GM23248 (cell line): ENCODE data around the gene NKAIN2. TPM values are rescaled to one million over a fixed set of nuclear protein-coding genes. Genes with fewer than 3 reads are reported as not detected.
A peak's percentile ranks its signal among the peaks of the same experiment; 100 is the strongest.

ENCODE experiments used
- DNase-seq: peaks from one replicate; pipeline ENCODE4 v3.0.0-alpha.2; 2015
- H2AFZ ChIP-seq: fragments of 200-600 bp; sonication (generic); 2 replicates; pipeline ENCODE4 v1.6.1; 2016; ENCODE audit warnings: antibody characterized with exemption
- H3F3A ChIP-seq: fragments of 200-600 bp; sonication (generic); 2 replicates; pipeline ENCODE4 v1.6.1; 2016; ENCODE audit warnings: mild to moderate bottlenecking, antibody characterized with exemption, mixed run types; ENCODE audit not compliant: insufficient read depth
- H3K27ac ChIP-seq: fragments of 200-600 bp; sonication (generic); 2 replicates; pipeline ENCODE4 v1.5.1; 2016; ENCODE audit warnings: mild to moderate bottlenecking
- H3K27me3 ChIP-seq: fragments of 200-600 bp; sonication (generic); replicated peaks from 2 replicates; pipeline ENCODE4 v1.6.1; 2016; ENCODE audit warnings: mild to moderate bottlenecking; ENCODE audit not compliant: insufficient read depth
- H3K36me3 ChIP-seq: fragments of 200-600 bp; sonication (generic); 2 replicates; pipeline ENCODE4 v1.6.1; 2016; ENCODE audit warnings: low read depth, mild to moderate bottlenecking
- H3K4me1 ChIP-seq: fragments of 200-600 bp; sonication (generic); 2 replicates; pipeline ENCODE4 v1.6.1; 2016; ENCODE audit warnings: mild to moderate bottlenecking; ENCODE audit not compliant: insufficient read depth
- H3K4me2 ChIP-seq: fragments of 200-600 bp; sonication (generic); one replicate; pipeline ENCODE4 v1.6.1; 2016; ENCODE audit warnings: mild to moderate bottlenecking; ENCODE audit not compliant: unreplicated experiment
- H3K4me3 ChIP-seq: fragments of 200-600 bp; sonication (generic); 2 replicates; pipeline ENCODE4 v1.5.1; 2016; ENCODE audit warnings: mild to moderate bottlenecking
- H3K79me2 ChIP-seq: fragments of 200-600 bp; sonication (generic); 2 replicates; pipeline ENCODE4 v1.6.1; 2016; ENCODE audit warnings: mild to moderate bottlenecking; ENCODE audit not compliant: insufficient read depth
- H3K9ac ChIP-seq: fragments of 200-600 bp; sonication (generic); 2 replicates; pipeline ENCODE4 v1.6.1; 2016; ENCODE audit warnings: mild to moderate bottlenecking
- H3K9me2 ChIP-seq: fragments of 200-600 bp; sonication (generic); 2 replicates; pipeline ENCODE4 v1.6.1; 2016; ENCODE audit warnings: mixed run types, mild to moderate bottlenecking, moderate library complexity; ENCODE audit not compliant: insufficient read depth
- H3K9me3 ChIP-seq: fragments of 200-600 bp; sonication (generic); one replicate; pipeline ENCODE4 v1.6.1; 2017; ENCODE audit warnings: low read depth
- H4K20me1 ChIP-seq: fragments of 200-600 bp; sonication (generic); 2 replicates; pipeline ENCODE4 v1.6.0; 2016; ENCODE audit not compliant: insufficient read depth
- EZH2 ChIP-seq: fragments of 200-600 bp; sonication (generic); IDR thresholded peaks from 2 replicates; pipeline ENCODE4 v1.6.1; 2018; ENCODE audit warnings: antibody characterized with exemption, mild to moderate bottlenecking; ENCODE audit not compliant: insufficient read depth, poor library complexity, severe bottlenecking
- EZH2phosphoT487 ChIP-seq: fragments of 200-600 bp; sonication (generic); IDR thresholded peaks from 2 replicates; pipeline ENCODE4 v1.6.1; 2018; ENCODE audit warnings: antibody characterized with exemption, moderate library complexity, mild to moderate bottlenecking, low read depth; ENCODE audit not compliant: insufficient read depth
- WGBS, 2 experiments: methylation state at CpG; one replicate each; pipeline ENCODE4 v1.1.6; 2015 to 2017; ENCODE audit warnings: low lambda C conversion rate in 2 of 2, low coverage in 1 of 2; ENCODE audit errors: missing lambda C conversion rate in 2 of 2; 5-methylcytosine and 5-hydroxymethylcytosine counted together
- in situ Hi-C: fragments of 300-500 bp; cut with MboI; formaldehyde crosslinking; loops from 2 replicates; pipeline ENCODE4 v1.15.0; 2020
- polyA plus RNA-seq: library from polyadenylated mRNA; unstranded; fragments of >200 nt; fragmentation: Nextera tagmentation; extraction: Ambion mirVana; gene quantifications from 2 replicates; pipeline ENCODE4 v1.2.1, GENCODE V29; 2016
- total RNA-seq: library from RNA; depleted of rRNA; stranded (reverse); fragments of >200 nt; shearing (Covaris generic); gene quantifications from 2 replicates; pipeline ENCODE4 v1.2.3, GENCODE V29; 2014; rRNA removed

Gene NKAIN2
- not detected in 2 replicates for total RNA-seq
- not detected in 2 replicates for polyA plus RNA-seq

- Histone ChIP-seq H3F3A (no peaks in the 10 kb centered on the region), H4K20me1 (no peaks in the 10 kb centered on the region), H3K4me1 (no peaks in the 10 kb centered on the region), H3K9ac (no peak within 1 kb of the TSS), H3K79me2 (no peaks in the 10 kb centered on the region), H3K27me3 (peaks cover 48% of the 10 kb centered on the region), H2AFZ (peak within 1 kb of the TSS; percentile 52), H3K36me3 (no peaks in the 10 kb centered on the region), H3K4me3 (peak within 1 kb of the TSS; percentile 72), H3K27ac (no peak within 1 kb of the TSS), H3K9me3 (no peaks in the 10 kb centered on the region), H3K4me2 (peak within 1 kb of the TSS; percentile 90), H3K9me2 (no peaks in the 10 kb centered on the region)
- TF ChIP-seq EZH2phosphoT487 (no peak), EZH2 (no peak)
- peak; percentile 27 for DNase-seq
- in situ Hi-C loops, result no loop called here
- 1 to 2% methylated on average over 37 to 56 of the region's 84 CpGs for WGBS, 2 experiments
Observed at GRCh38 chr6:123803504-123804013, at the start of gene NKAIN2. Gene NKAIN2 (plus strand): TSS chr6:123803865.

- H3K36me3 ChIP-seq, result no peaks in the 10 kb centered on the region
- no peaks in the 10 kb centered on the region for H3F3A ChIP-seq
- 45 to 51% methylated on average over 1 of the region's 1 CpG for WGBS, 2 experiments
- no peak for TF ChIP-seq EZH2
- no peak for TF ChIP-seq EZH2phosphoT487
- no peaks in the 10 kb centered on the region for H3K9me3 ChIP-seq
- H2AFZ ChIP-seq, result no peak overlapping the region
- H3K4me2 ChIP-seq, result no peak overlapping the region
- in situ Hi-C loops, result no loop called here
- H3K9me2 ChIP-seq, result no peaks in the 10 kb centered on the region
- no peak overlapping the region for H3K4me3 ChIP-seq
- no peak overlapping the region for H3K27ac ChIP-seq
- no peaks in the 10 kb centered on the region for H4K20me1 ChIP-seq
- H3K79me2 ChIP-seq, result no peaks in the 10 kb centered on the region
- no peaks in the 10 kb centered on the region for H3K4me1 ChIP-seq
- no peaks in the 10 kb centered on the region for H3K27me3 ChIP-seq
- no peak overlapping the region for H3K9ac ChIP-seq
- no peak for DNase-seq
Observed at GRCh38 chr6:123759472-123759871, 44.2 kb upstream of the NKAIN2 start.

- Histone ChIP-seq H3K4me1 (no peaks in the 10 kb centered on the region), H3K4me3 (no peak overlapping the region), H3K9ac (no peak overlapping the region), H3K79me2 (no peaks in the 10 kb centered on the region), H3K36me3 (no peaks in the 10 kb centered on the region), H4K20me1 (no peaks in the 10 kb centered on the region), H3K9me2 (no peaks in the 10 kb centered on the region), H2AFZ (no peak overlapping the region), H3K27ac (no peak overlapping the region), H3K9me3 (no peaks in the 10 kb centered on the region), H3K4me2 (no peak overlapping the region), H3K27me3 (no peaks in the 10 kb centered on the region), H3F3A (no peaks in the 10 kb centered on the region)
- 45 to 48% methylated on average over 1 of the region's 1 CpG for WGBS, 2 experiments
- TF ChIP-seq EZH2 (no peak), EZH2phosphoT487 (no peak)
- DNase-seq, result no peak
- in situ Hi-C loops, result no loop called here
Observed at GRCh38 chr6:123763904-123764303, 39.8 kb upstream of the NKAIN2 start.

- no peaks in the 10 kb centered on the region for H3F3A ChIP-seq
- no peaks in the 10 kb centered on the region for H3K9me3 ChIP-seq
- no peaks in the 10 kb centered on the region for H3K79me2 ChIP-seq
- in situ Hi-C loops, result no loop called here
- H3K9ac ChIP-seq, result no peak overlapping the region
- no peaks in the 10 kb centered on the region for H3K27me3 ChIP-seq
- H3K4me3 ChIP-seq, result no peak overlapping the region
- no peaks in the 10 kb centered on the region for H3K4me1 ChIP-seq
- TF ChIP-seq EZH2, result no peak
- no peak for TF ChIP-seq EZH2phosphoT487
- no peaks in the 10 kb centered on the region for H4K20me1 ChIP-seq
- H3K4me2 ChIP-seq, result no peak overlapping the region
- no peak for DNase-seq
- no peaks in the 10 kb centered on the region for H3K36me3 ChIP-seq
- 60 to 65% methylated on average over 2 of the region's 2 CpGs for WGBS, 2 experiments
- H3K27ac ChIP-seq, result no peak overlapping the region
- H3K9me2 ChIP-seq, result no peaks in the 10 kb centered on the region
- no peak overlapping the region for H2AFZ ChIP-seq
Observed at GRCh38 chr6:123764722-123765121, 38.9 kb upstream of the NKAIN2 start.

GRCh38 chr6:123768921-123769320, 34.7 kb upstream of the NKAIN2 start:
- H3K79me2 ChIP-seq, result no peaks in the 10 kb centered on the region
- H3K9me3 ChIP-seq, result no peaks in the 10 kb centered on the region
- no peak overlapping the region for H3K4me3 ChIP-seq
- no peak overlapping the region for H3K9ac ChIP-seq
- 20 to 21% methylated on average over 2 of the region's 2 CpGs for WGBS, 2 experiments
- H3K27ac ChIP-seq, result no peak overlapping the region
- no peaks in the 10 kb centered on the region for H3K9me2 ChIP-seq
- no peaks in the 10 kb centered on the region for H3K4me1 ChIP-seq
- in situ Hi-C loops, result no loop called here
- H3K27me3 ChIP-seq, result no peaks in the 10 kb centered on the region
- H4K20me1 ChIP-seq, result no peaks in the 10 kb centered on the region
- no peak for DNase-seq
- H3K36me3 ChIP-seq, result no peaks in the 10 kb centered on the region
- no peak overlapping the region for H2AFZ ChIP-seq
- H3F3A ChIP-seq, result no peaks in the 10 kb centered on the region
- TF ChIP-seq EZH2, result no peak
- no peak for TF ChIP-seq EZH2phosphoT487
- no peak overlapping the region for H3K4me2 ChIP-seq
